ENCODE data around the gene PRKCA. TPM values are rescaled to one million over a fixed set of nuclear protein-coding genes. Genes with fewer than 3 reads are reported as not detected.

Gene PRKCA
- total RNA-seq, 4 donors from 2014 or later: 55.8 to 90.7 (median 66.7) TPM

GRCh38 chr17:66276328-66276937, 26.0 kb upstream of the PRKCA start:
- Histone ChIP-seq H3K27ac (no peak overlapping the region), H3K4me1 (peaks cover 0 to 3% (median 0%) of the 10 kb centered on the region in 4 donors), H3K27me3 (no peaks in the 10 kb centered on the region), H3K36me3 (no peaks in the 10 kb centered on the region), H3K9me3 (peaks cover 0 to under 1% (median 0%) of the 10 kb centered on the region in 4 donors), H3K4me3 (no peak overlapping the region)
- TF ChIP-seq EP300 (IDR thresholded peaks at IDR 0.05) (no peak), CTCF (IDR thresholded peaks at IDR 0.05) (no peak), POLR2A (IDR thresholded peaks at IDR 0.05) (no peak)
- WGBS, 2 donors: 81 to 87% methylated on average over 3 of the region's 3 CpGs
- DNase-seq (ENCODE audit: low spot score in 2 of 2): no peak

- Histone ChIP-seq H3K4me3 (no peak overlapping the region), H3K36me3 (no peaks in the 10 kb centered on the region), H3K27ac (no peak overlapping the region), H3K9me3 (no peaks in the 10 kb centered on the region), H3K4me1 (peaks cover 0 to 3% (median 0%) of the 10 kb centered on the region in 4 donors), H3K27me3 (no peaks in the 10 kb centered on the region)
- TF ChIP-seq POLR2A (IDR thresholded peaks at IDR 0.05): no peak
- TF ChIP-seq CTCF (IDR thresholded peaks at IDR 0.05): no peak
- TF ChIP-seq EP300 (IDR thresholded peaks at IDR 0.05): no peak
- no peak for DNase-seq (ENCODE audit: low spot score in 2 of 2)
- WGBS, 2 donors: 90 to 92% methylated on average over 2 of the region's 2 CpGs
Observed at GRCh38 chr17:66277191-66277590, 25.2 kb upstream of the PRKCA start.

GRCh38 chr17:66281661-66282369, 20.6 kb upstream of the PRKCA start:
- H3K27ac ChIP-seq: no peak overlapping the region
- no peak for DNase-seq (ENCODE audit: low spot score in 2 of 2)
- WGBS, 2 donors: 81 to 93% methylated on average over 7 of the region's 7 CpGs
- H3K27me3 ChIP-seq: no peaks in the 10 kb centered on the region
- no peak overlapping the region for H3K4me3 ChIP-seq
- H3K9me3 ChIP-seq: no peaks in the 10 kb centered on the region
- H3K36me3 ChIP-seq: no peaks in the 10 kb centered on the region
- H3K4me1 ChIP-seq: no peaks in the 10 kb centered on the region
- TF ChIP-seq POLR2A (IDR thresholded peaks at IDR 0.05): no peak
- no peak for TF ChIP-seq EP300 (IDR thresholded peaks at IDR 0.05)
- no peak for TF ChIP-seq CTCF (IDR thresholded peaks at IDR 0.05)

- no peaks in the 10 kb centered on the region for H3K9me3 ChIP-seq
- no peaks in the 10 kb centered on the region for H3K4me1 ChIP-seq
- TF ChIP-seq CTCF (IDR thresholded peaks at IDR 0.05) (no peak), POLR2A (IDR thresholded peaks at IDR 0.05) (no peak), EP300 (IDR thresholded peaks at IDR 0.05) (no peak)
- H3K27me3 ChIP-seq: no peaks in the 10 kb centered on the region
- WGBS, 2 donors: 90 to 92% methylated on average over 6 of the region's 6 CpGs
- no peaks in the 10 kb centered on the region for H3K36me3 ChIP-seq
- no peak for DNase-seq (ENCODE audit: low spot score in 2 of 2)
- H3K27ac ChIP-seq: no peak overlapping the region
- no peak overlapping the region for H3K4me3 ChIP-seq
Observed at GRCh38 chr17:66283296-66283934, 19.0 kb upstream of the PRKCA start.

- Histone ChIP-seq H3K27me3 (no peaks in the 10 kb centered on the region), H3K4me3 (no peak overlapping the region), H3K9me3 (no peaks in the 10 kb centered on the region), H3K4me1 (no peaks in the 10 kb centered on the region), H3K27ac (no peak overlapping the region), H3K36me3 (no peaks in the 10 kb centered on the region)
- TF ChIP-seq EP300 (IDR thresholded peaks at IDR 0.05) (no peak), CTCF (IDR thresholded peaks at IDR 0.05) (no peak), POLR2A (IDR thresholded peaks at IDR 0.05) (no peak)
- DNase-seq (ENCODE audit: low spot score in 2 of 2): no peak
- 64 to 68% methylated on average over 2 of the region's 2 CpGs for WGBS, 2 donors
Observed at GRCh38 chr17:66283971-66284370, 18.4 kb upstream of the PRKCA start.
